H1 (cell line): Measurements from ENCODE around the gene PSAP. TPM values are rescaled to one million over a fixed set of nuclear protein-coding genes. Genes with fewer than 3 reads are reported as not detected.

Source experiments
- CTCF ChIA-PET: fragments of 300-600 bp; sonication (Branson Sonifier 250); formaldehyde crosslinking; loops from one replicate; lab custom pipeline; 2021; ENCODE audit not compliant: partially characterized antibody; lab: Charles Lee
- POLR2A ChIA-PET: fragments of 300-600 bp; sonication (Branson Sonifier 250); formaldehyde crosslinking; loops from one replicate; lab custom pipeline; 2021; ENCODE audit warnings: inconsistent platforms; ENCODE audit not compliant: partially characterized antibody; lab: Charles Lee
- DNase-seq, 2 experiments: peaks; one replicate each; pipeline versions ENCODE4 v3.0.0 to v3.0.0-alpha.2; 2010 to 2022; ENCODE audit warnings: low spot score in 2 of 2, low read depth in 1 of 2, mixed read lengths in 1 of 2
- FAIRE-seq: peaks from 2 replicates; lab custom pipeline; 2011; peaks lifted over from hg19 to GRCh38; lab: Jason Lieb, UNC
- H2AFZ ChIP-seq: 2 replicates; pipeline ENCODE4 v1.8.1; 2012; ENCODE audit warnings: low read length, inconsistent platforms
- H2AK5ac ChIP-seq: 2 replicates; pipeline ENCODE4 v1.6.1; 2013; ENCODE audit warnings: low read depth, low read length
- H2BK120ac ChIP-seq: replicated peaks from 2 replicates; pipeline ENCODE3; 2013; ENCODE audit warnings: low read depth, low read length, inconsistent platforms
- H2BK12ac ChIP-seq: 2 replicates; pipeline ENCODE4 v1.6.1; 2013; ENCODE audit warnings: low read depth, low read length
- H2BK15ac ChIP-seq: 2 replicates; pipeline ENCODE4 v1.6.1; 2013; ENCODE audit warnings: low read length
- H2BK20ac ChIP-seq: 2 replicates; pipeline ENCODE4 v1.6.1; 2013; ENCODE audit warnings: low read length
- H2BK5ac ChIP-seq: 2 replicates; pipeline ENCODE4 v1.6.1; 2013; ENCODE audit warnings: low read depth, low read length
- H3K14ac ChIP-seq: 2 replicates; pipeline ENCODE4 v1.6.1; 2013; ENCODE audit warnings: inconsistent platforms; ENCODE audit not compliant: insufficient read length
- H3K18ac ChIP-seq: 2 replicates; pipeline ENCODE4 v1.6.1; 2013; ENCODE audit warnings: low read length; ENCODE audit errors: extremely low read depth
- H3K23ac ChIP-seq: 2 replicates; pipeline ENCODE4 v1.6.1; 2013; ENCODE audit warnings: inconsistent platforms; ENCODE audit not compliant: insufficient read length
- H3K23me2 ChIP-seq: 2 replicates; pipeline ENCODE4 v1.6.1; 2013; ENCODE audit warnings: low read depth, low read length
- H3K27ac ChIP-seq: 2 replicates; pipeline ENCODE4 v1.6.1; 2011; ENCODE audit warnings: low read depth, low read length, inconsistent platforms
- H3K27me3 ChIP-seq, 4 experiments: replicated peaks in 1 of 4; 1 replicate in 1 of 4; 2 replicates in 3 of 4; pipeline versions ENCODE4 v1.6.1 to v1.8.1; 2011 to 2013; ENCODE audit warnings: low read length in 3 of 4, mild to moderate bottlenecking in 3 of 4, inconsistent platforms in 2 of 4, mixed read lengths in 2 of 4, moderate library complexity in 1 of 4; ENCODE audit not compliant: control insufficient read depth in 3 of 4, insufficient read depth in 3 of 4; ENCODE audit errors: extremely low read depth in 1 of 4
- H3K36me3 ChIP-seq, 4 experiments: 2 replicates each; pipeline versions ENCODE4 v1.6.1 to v1.8.1; 2011 to 2013; ENCODE audit warnings: mild to moderate bottlenecking in 4 of 4, low read length in 3 of 4, moderate library complexity in 2 of 4, control low read depth in 1 of 4, inconsistent platforms in 1 of 4; ENCODE audit not compliant: insufficient read depth in 4 of 4, control insufficient read depth in 2 of 4
- H3K4ac ChIP-seq: replicated peaks from 2 replicates; pipeline ENCODE3; 2013; ENCODE audit warnings: low read length, low read depth, mixed read lengths, inconsistent platforms; ENCODE audit not compliant: insufficient read length
- H3K4me1 ChIP-seq, 4 experiments: replicated peaks in 1 of 4; 1 replicate in 1 of 4; 2 replicates in 3 of 4; pipeline versions ENCODE4 v1.6.1 to v1.8.1; 2011 to 2013; ENCODE audit warnings: low read length in 3 of 4, inconsistent platforms in 2 of 4, mixed read lengths in 1 of 4; ENCODE audit not compliant: insufficient read depth in 4 of 4, control insufficient read depth in 3 of 4
- H3K4me2 ChIP-seq, 2 experiments: 2 replicates each; pipeline versions ENCODE4 v1.6.1 to v1.8.1; 2011 to 2013; ENCODE audit warnings: low read depth in 2 of 2, low read length in 2 of 2, control low read depth in 1 of 2, inconsistent platforms in 1 of 2, mild to moderate bottlenecking in 1 of 2; ENCODE audit not compliant: insufficient read depth in 1 of 2
- H3K4me3 ChIP-seq, 4 experiments: fragments of 200-600, 300-600 bp in 1 of 4; sonication (generic), shearing (Covaris generic), sonication (Bioruptor Twin) in 1 of 4; 2 replicates each; pipeline versions ENCODE4 v1.5.1 to v1.8.1; 2011 to 2016; ENCODE audit warnings: low read length in 4 of 4, low read depth in 3 of 4, control low read depth in 2 of 4, inconsistent platforms in 2 of 4, mild to moderate bottlenecking in 2 of 4, mixed read lengths in 1 of 4, moderate library complexity in 1 of 4; ENCODE audit not compliant: insufficient read depth in 2 of 4; ENCODE audit errors: extremely low read depth in 1 of 4
- H3K56ac ChIP-seq: replicated peaks from 2 replicates; pipeline ENCODE3; 2013; ENCODE audit warnings: low read depth, mild to moderate bottlenecking, mixed read lengths, low read length, inconsistent platforms; ENCODE audit not compliant: insufficient read length
- H3K79me1 ChIP-seq: 2 replicates; pipeline ENCODE4 v1.6.1; 2013; ENCODE audit warnings: low read depth, low read length, control low read depth
- H3K79me2 ChIP-seq, 2 experiments: 2 replicates each; pipeline versions ENCODE4 v1.6.1 to v1.8.1; 2012 to 2013; ENCODE audit warnings: low read length in 2 of 2, mild to moderate bottlenecking in 2 of 2, inconsistent platforms in 1 of 2; ENCODE audit not compliant: insufficient read depth in 2 of 2, control insufficient read depth in 1 of 2
- H3K9ac ChIP-seq, 4 experiments: replicated peaks in 1 of 4; 1 replicate in 1 of 4; 2 replicates in 3 of 4; pipeline versions ENCODE4 v1.6.1 to v1.8.1; 2011 to 2013; ENCODE audit warnings: low read depth in 3 of 4, low read length in 3 of 4, control low read depth in 2 of 4, mild to moderate bottlenecking in 2 of 4, moderate library complexity in 2 of 4, inconsistent platforms in 1 of 4; ENCODE audit errors: extremely low read depth in 1 of 4
- H3K9me3 ChIP-seq, 2 experiments: 2 replicates each; pipeline versions ENCODE4 v1.6.1 to v1.8.1; 2012 to 2013; ENCODE audit warnings: mild to moderate bottlenecking in 2 of 2, moderate library complexity in 2 of 2, control low read depth in 1 of 2, inconsistent platforms in 1 of 2, low read depth in 1 of 2, low read length in 1 of 2, mixed read lengths in 1 of 2; ENCODE audit not compliant: insufficient read depth in 2 of 2
- H4K20me1 ChIP-seq, 2 experiments: replicated peaks in 1 of 2; 2 replicates each; pipeline versions ENCODE3 to v1.8.1; 2011 to 2013; ENCODE audit warnings: inconsistent platforms in 2 of 2, low read length in 2 of 2, mild to moderate bottlenecking in 1 of 2; ENCODE audit not compliant: insufficient read depth in 2 of 2, control insufficient read depth in 1 of 2
- H4K5ac ChIP-seq: 2 replicates; pipeline ENCODE4 v1.6.1; 2013; ENCODE audit warnings: low read length, low read depth, mixed read lengths, inconsistent platforms; ENCODE audit not compliant: insufficient read length
- H4K8ac ChIP-seq: 2 replicates; pipeline ENCODE4 v1.8.0; 2013; ENCODE audit warnings: mild to moderate bottlenecking, moderate library complexity, low read length, inconsistent platforms; ENCODE audit not compliant: insufficient read depth; ENCODE audit errors: extremely low read depth
- H4K91ac ChIP-seq: replicated peaks from 2 replicates; pipeline ENCODE3; 2013; ENCODE audit warnings: low read length, mixed read lengths, inconsistent platforms; ENCODE audit not compliant: insufficient read length
- CTBP2 ChIP-seq: IDR thresholded peaks from 2 replicates; pipeline ENCODE4 v1.7.0; 2011; ENCODE audit warnings: borderline replicate concordance, mild to moderate bottlenecking, moderate library complexity, mixed read lengths, low read length; ENCODE audit not compliant: insufficient read depth, insufficient read length
- JUN ChIP-seq: IDR thresholded peaks from 2 replicates; pipeline ENCODE4 v1.6.1; 2011; ENCODE audit warnings: low read depth, mild to moderate bottlenecking, improper control_type of control experiment, low read length
- JUND ChIP-seq: IDR thresholded peaks from 2 replicates; pipeline ENCODE4 v1.6.1; 2011; ENCODE audit warnings: mild to moderate bottlenecking, improper control_type of control experiment, low read length
- SIRT6 ChIP-seq: IDR thresholded peaks from one replicate; pipeline ENCODE4 v1.7.1; 2012; ENCODE audit warnings: low read length, inconsistent platforms
- SUZ12 ChIP-seq: fragments of 200-600 bp; sonication (generic); IDR thresholded peaks from 2 replicates; pipeline ENCODE4 v1.6.1; 2012; ENCODE audit warnings: mild to moderate bottlenecking, inconsistent platforms, low read length, moderate library complexity, mixed read lengths
- WGBS, 2 experiments: shearing (Covaris generic) in 1 of 2; methylation state at CpG; one replicate each; pipeline versions ENCODE4 v1.1.6 to v1.1.7; 2013 to 2015; ENCODE audit warnings: low lambda C conversion rate in 2 of 2, mixed read lengths in 2 of 2, inconsistent platforms in 1 of 2, low coverage in 1 of 2, missing lambda C conversion rate in 1 of 2; ENCODE audit not compliant: insufficient replicate concordance in 2 of 2, insufficient coverage in 1 of 2, insufficient read length in 1 of 2; ENCODE audit errors: extremely low coverage in 1 of 2, missing lambda C conversion rate in 1 of 2; 5-methylcytosine and 5-hydroxymethylcytosine counted together
- polyA plus RNA-seq, 7 experiments: library from polyadenylated mRNA; depleted of rRNA in 3 of 7; stranded (reverse) in 5 of 7; unstranded in 2 of 7; fragments of >200 nt in 5 of 7; fragments of 200-250 nt in 2 of 7; gene quantifications; 1 replicate in 5 of 7; 2 replicates in 1 of 7; 4 replicates in 1 of 7; pipeline versions ENCODE4 v1.2.1 to v1.2.3, GENCODE V29; 2011 to 2013; ENCODE audit warnings: missing spikeins in 2 of 7, mixed read lengths in 2 of 7
- total RNA-seq: library from RNA; stranded (reverse); fragmentation: NEBNext Ultra II Directional; extraction: Animal tissue kit (Norgen Biotek cat#: 25700); gene quantifications from 2 replicates; pipeline ENCODE4 v1.2.1, GENCODE V29; 2021

Gene PSAP
- total and polyA plus RNA-seq, 2 of the 8 experiments (the other 6 are each of a cell fraction or from before 2014, with no cell fraction given), result 386 to 504 TPM

DNA sequence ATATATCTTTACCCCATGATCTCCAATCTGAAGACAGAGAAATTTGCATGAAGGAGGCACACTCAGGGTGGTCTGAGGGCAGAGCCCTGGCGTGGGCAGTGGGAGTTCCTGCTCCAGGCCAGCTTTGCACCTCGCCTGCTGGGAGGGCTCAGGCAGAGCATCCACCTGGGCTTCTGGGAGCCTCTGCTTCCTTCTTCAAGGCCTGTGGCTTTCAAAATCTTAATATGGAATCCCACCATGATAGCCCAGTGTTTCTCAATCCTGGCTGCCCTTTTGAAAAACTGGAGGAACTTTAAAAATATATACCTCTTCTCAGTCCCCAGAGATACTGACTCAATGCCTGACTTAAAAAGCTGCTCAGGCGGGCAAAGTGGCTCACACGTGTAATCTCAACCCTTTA, 36.7 kb upstream of the PSAP start:
- H3K4me2 ChIP-seq, result no peak overlapping the region; a peak in 1 of 4 replicates
- POLR2A ChIA-PET, result no interaction called here
- no peak for FAIRE-seq

More for the DNA sequence above, 36.7 kb upstream of the PSAP start:
- Histone ChIP-seq H3K4me3 (no peak overlapping the region), H3K36me3 (no peaks in the 10 kb centered on the region), H2BK20ac (no peak overlapping the region), H2BK15ac (no peak overlapping the region), H3K18ac (no peak overlapping the region), H4K5ac (no peak overlapping the region), H2AK5ac (no peak overlapping the region), H3K14ac (no peak overlapping the region), H3K79me2 (no peaks in the 10 kb centered on the region), H3K23ac (no peak overlapping the region), H3K9me3 (no peaks in the 10 kb centered on the region), H2AFZ (no peak overlapping the region), H3K79me1 (no peaks in the 10 kb centered on the region), H2BK5ac (no peak overlapping the region), H4K8ac (no peak overlapping the region), H3K27me3 (peaks cover 4 to 27% (median 25%) of the 10 kb centered on the region in 4 experiments), H2BK12ac (no peak overlapping the region), H4K91ac (no peak overlapping the region), H4K20me1 (no peaks in the 10 kb centered on the region), H3K4ac (no peak overlapping the region), H3K23me2 (peaks cover 7% of the 10 kb centered on the region; the same call in 1 of the 2 replicates), H3K27ac (no peak overlapping the region), H2BK120ac (no peak overlapping the region), H3K56ac (no peak overlapping the region), H3K4me1 (no peaks in the 10 kb centered on the region; a peak in 1 of 7 replicates), H3K9ac (no peak overlapping the region)
- TF ChIP-seq JUND (no peak), JUN (no peak), SUZ12 (no peak), SIRT6 (no peak), CTBP2 (no peak)
- no peak for DNase-seq
- WGBS, 2 experiments, result 81% methylated on average over 4 of the region's 4 CpGs; no CpG with 5 or more reads in 1 of the 2 experiments
- CTCF ChIA-PET, result no interaction called here
